ENCODE data around the gene CNTN4. TPM values are rescaled to one million over a fixed set of nuclear protein-coding genes. Genes with fewer than 3 reads are reported as not detected.

CNTN4 gene
- total and polyA plus RNA-seq, 10 donors, result 0.20 to 4.3 (median 1.5) TPM

DNA sequence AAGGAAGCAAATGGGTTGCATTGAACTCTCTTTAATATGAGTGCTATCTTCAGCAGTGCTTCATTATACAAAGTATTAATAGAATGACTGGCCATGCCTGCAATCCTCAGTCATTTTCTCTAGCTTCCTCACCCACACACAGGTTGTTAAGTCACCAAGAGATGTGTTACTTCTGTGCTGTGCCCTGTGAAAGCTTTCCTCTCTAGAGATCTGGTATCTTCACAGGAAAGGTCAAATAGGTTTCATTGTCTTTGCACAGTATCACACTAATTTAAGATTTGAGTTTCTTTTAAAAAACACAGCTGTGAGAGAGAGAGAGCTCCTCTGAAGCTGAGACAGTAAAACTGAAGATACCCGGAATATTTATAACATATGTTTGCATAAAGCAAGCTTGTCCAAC lies 278.6 kb downstream of the CNTN4 start:
- 39 to 44% (median 41%) methylated on average over 1 of the region's 1 CpG for WGBS, 5 donors
- H3K36me3 ChIP-seq, result no peaks in the 10 kb centered on the region
- TF ChIP-seq, protein P1, sequence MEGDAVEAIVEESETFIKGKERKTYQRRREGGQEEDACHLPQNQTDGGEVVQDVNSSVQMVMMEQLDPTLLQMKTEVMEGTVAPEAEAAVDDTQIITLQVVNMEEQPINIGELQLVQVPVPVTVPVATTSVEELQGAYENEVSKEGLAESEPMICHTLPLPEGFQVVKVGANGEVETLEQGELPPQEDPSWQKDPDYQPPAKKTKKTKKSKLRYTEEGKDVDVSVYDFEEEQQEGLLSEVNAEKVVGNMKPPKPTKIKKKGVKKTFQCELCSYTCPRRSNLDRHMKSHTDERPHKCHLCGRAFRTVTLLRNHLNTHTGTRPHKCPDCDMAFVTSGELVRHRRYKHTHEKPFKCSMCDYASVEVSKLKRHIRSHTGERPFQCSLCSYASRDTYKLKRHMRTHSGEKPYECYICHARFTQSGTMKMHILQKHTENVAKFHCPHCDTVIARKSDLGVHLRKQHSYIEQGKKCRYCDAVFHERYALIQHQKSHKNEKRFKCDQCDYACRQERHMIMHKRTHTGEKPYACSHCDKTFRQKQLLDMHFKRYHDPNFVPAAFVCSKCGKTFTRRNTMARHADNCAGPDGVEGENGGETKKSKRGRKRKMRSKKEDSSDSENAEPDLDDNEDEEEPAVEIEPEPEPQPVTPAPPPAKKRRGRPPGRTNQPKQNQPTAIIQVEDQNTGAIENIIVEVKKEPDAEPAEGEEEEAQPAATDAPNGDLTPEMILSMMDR (IDR thresholded peaks at IDR 0.05 in 8 of 11, conservative IDR thresholded peaks at IDR 0.05 in 3 of 11), result no peak
- no peak for TF ChIP-seq POLR2A (IDR thresholded peaks at IDR 0.05)
- no peak for TF ChIP-seq POLR2AphosphoS5 (IDR thresholded peaks at IDR 0.05)
- no peaks in the 10 kb centered on the region for H3K4me1 ChIP-seq
- no peaks in the 10 kb centered on the region for H3K9me3 ChIP-seq
- no peak overlapping the region for H3K4me3 ChIP-seq
- intact Hi-C loops (cut with DNase I; ENCODE audit: low total_unique reads), result no loop called here
- no peaks in the 10 kb centered on the region for H3K27me3 ChIP-seq (replicated peaks in 1 of 7)
- DNase-seq, result no peak
- H3K27ac ChIP-seq, result no peak overlapping the region

DNA sequence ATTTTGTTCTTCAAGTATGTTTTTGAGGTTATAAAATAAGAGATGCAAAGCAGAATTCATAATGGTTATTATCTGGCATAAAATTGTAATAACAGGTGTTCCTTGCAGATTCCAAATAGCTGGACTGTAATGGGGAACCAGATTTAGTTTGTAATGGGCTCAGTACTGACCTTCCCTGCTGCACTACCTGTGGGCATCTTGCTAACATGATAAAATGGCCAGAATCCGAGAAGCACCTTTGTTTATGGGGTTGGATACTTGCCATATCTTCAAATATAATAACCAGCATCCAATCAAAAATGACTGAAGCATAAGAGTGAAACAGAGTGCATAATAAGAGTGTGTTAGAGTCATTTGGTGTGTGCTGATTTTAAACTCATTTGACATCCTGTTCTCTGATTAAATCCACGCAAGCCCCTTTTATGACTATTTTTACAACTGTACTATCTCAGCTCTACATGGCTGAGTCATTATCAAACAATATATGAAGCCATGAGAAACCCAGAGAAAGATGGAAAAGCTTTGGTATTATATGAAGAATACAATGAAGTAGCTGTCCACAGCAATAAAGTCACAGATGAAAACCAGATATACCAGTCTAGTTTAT lies 292.4 kb downstream of the CNTN4 start:
- intact Hi-C loops (cut with DNase I; ENCODE audit: low total_unique reads), result no loop called here
- no peaks in the 10 kb centered on the region for H3K36me3 ChIP-seq
- WGBS, 5 donors, result 66 to 84% (median 74%) methylated on average over 2 of the region's 2 CpGs
- H3K4me3 ChIP-seq, result no peak overlapping the region
- no peak overlapping the region for H3K27ac ChIP-seq
- no peaks in the 10 kb centered on the region for H3K4me1 ChIP-seq
- H3K27me3 ChIP-seq (replicated peaks in 1 of 7), result no peaks in the 10 kb centered on the region
- peaks cover 0 to 8% (median 0%) of the 10 kb centered on the region in 8 donors for H3K9me3 ChIP-seq
- DNase-seq, result no peak
- no peak for TF ChIP-seq POLR2AphosphoS5 (IDR thresholded peaks at IDR 0.05)
- TF ChIP-seq, protein P1 (IDR thresholded peaks at IDR 0.05 in 8 of 11, conservative IDR thresholded peaks at IDR 0.05 in 3 of 11), result no peak

DNA sequence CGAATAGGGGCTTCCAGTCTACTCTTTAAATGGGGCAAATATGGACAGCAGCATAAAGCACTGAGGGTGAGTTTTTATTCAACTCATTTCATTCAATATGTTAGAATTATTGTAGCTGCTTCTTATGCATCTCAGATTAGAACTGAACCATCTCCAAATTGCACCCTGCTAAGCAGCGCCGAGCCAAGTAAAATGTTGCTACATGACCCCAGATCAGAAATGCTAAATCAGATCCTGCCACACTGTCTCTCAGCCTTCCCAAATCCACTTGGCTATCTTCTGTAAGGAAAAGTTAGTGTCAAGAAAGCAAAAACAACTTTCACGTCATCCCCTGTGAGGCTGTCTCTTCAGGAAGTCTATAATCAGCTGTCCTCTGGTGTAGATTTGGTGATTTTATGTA lies 293.2 kb downstream of the CNTN4 start:
- H3K4me1 ChIP-seq, result no peaks in the 10 kb centered on the region
- TF ChIP-seq POLR2AphosphoS5 (IDR thresholded peaks at IDR 0.05), result no peak
- TF ChIP-seq POLR2A (IDR thresholded peaks at IDR 0.05), result no peak
- TF ChIP-seq, protein P1 (IDR thresholded peaks at IDR 0.05 in 8 of 11, conservative IDR thresholded peaks at IDR 0.05 in 3 of 11), result no peak
- no peak overlapping the region for H3K27ac ChIP-seq
- intact Hi-C loops (cut with DNase I; ENCODE audit: low total_unique reads), result no loop called here
- H3K27me3 ChIP-seq (replicated peaks in 1 of 7), result no peaks in the 10 kb centered on the region
- H3K4me3 ChIP-seq, result no peak overlapping the region
- DNase-seq, result no peak
- H3K9me3 ChIP-seq, result peaks cover 0 to 8% (median 0%) of the 10 kb centered on the region in 8 donors
- H3K36me3 ChIP-seq, result no peaks in the 10 kb centered on the region
- 78 to 86% (median 80%) methylated on average over 4 of the region's 4 CpGs for WGBS, 5 donors

DNA sequence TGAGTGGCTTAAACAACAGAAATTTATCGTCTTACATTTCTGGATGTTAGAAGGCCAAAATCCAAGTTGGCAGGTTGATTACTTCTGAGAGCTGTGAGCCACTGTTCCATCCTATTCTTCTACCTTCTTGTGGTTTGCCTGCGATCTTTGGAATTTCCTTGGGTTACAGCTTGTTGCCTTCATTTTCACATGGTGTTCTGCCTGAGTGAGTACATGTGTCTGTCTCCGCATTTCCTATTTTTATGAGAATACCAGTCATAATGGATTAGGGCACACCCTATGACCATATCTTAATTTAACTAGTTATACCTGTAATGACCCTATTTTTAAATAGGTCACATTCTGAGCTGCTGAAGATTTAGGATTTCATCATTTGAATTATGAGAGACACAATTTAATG lies 294.3 kb downstream of the CNTN4 start:
- no peaks in the 10 kb centered on the region for H3K27me3 ChIP-seq (replicated peaks in 1 of 7)
- H3K27ac ChIP-seq, result no peak overlapping the region
- H3K4me1 ChIP-seq, result no peaks in the 10 kb centered on the region
- no peak for DNase-seq
- H3K9me3 ChIP-seq, result peaks cover 0 to 8% (median 0%) of the 10 kb centered on the region in 8 donors
- H3K4me3 ChIP-seq, result no peak overlapping the region
- intact Hi-C loops (cut with DNase I; ENCODE audit: low total_unique reads), result no loop called here
- no peak for TF ChIP-seq POLR2AphosphoS5 (IDR thresholded peaks at IDR 0.05)
- TF ChIP-seq, protein P1 (IDR thresholded peaks at IDR 0.05 in 8 of 11, conservative IDR thresholded peaks at IDR 0.05 in 3 of 11), result no peak
- no peak for TF ChIP-seq POLR2A (IDR thresholded peaks at IDR 0.05)
- no peaks in the 10 kb centered on the region for H3K36me3 ChIP-seq
- 81 to 88% (median 85%) methylated on average over 3 of the region's 3 CpGs for WGBS, 5 donors

All from spleen (tissue), 11 donors.